HepG2 (cell line): Measurements from ENCODE around the gene AGMO. TPM values are rescaled to one million over a fixed set of nuclear protein-coding genes. Genes with fewer than 3 reads are reported as not detected.

Experiments
- ATAC-seq: fragments of 200-7000 bp; cut with Tn5 transposase; 3 replicates; pipeline ENCODE4 v1.9.1; 2020; ENCODE audit warnings: mild to moderate bottlenecking, moderate library complexity
- BruUV-seq: library from RNA; stranded (reverse); fragments of 400-500 nt; replicated peaks from 2 replicates; lab custom pipeline; 2021; lab: Mats Ljungman, UMichigan
- CTCF ChIA-PET: fragments of 300-600 bp; formaldehyde crosslinking; extraction: SDS; loops from one replicate; lab custom pipeline; 2021; ENCODE audit warnings: low total read pairs, inconsistent platforms, low intra/inter-chr PET ratio; lab: Yijun Ruan, JAX
- POLR2A ChIA-PET: fragments of 350-600 bp; sonication (Branson Sonifier 250); formaldehyde crosslinking; loops from one replicate; lab custom pipeline; 2020; ENCODE audit warnings: antibody characterized with exemption, inconsistent platforms; lab: Yijun Ruan, JAX
- DNase-seq: peaks from one replicate; pipeline ENCODE4 v3.0.0-alpha.2; 2015; ENCODE audit warnings: low spot score
- FAIRE-seq: peaks from 3 replicates; lab custom pipeline; 2011; peaks lifted over from hg19 to GRCh38; lab: Jason Lieb, UNC
- H2AFZ ChIP-seq: one replicate; pipeline ENCODE4 v1.6.1; 2011; ENCODE audit warnings: low read length, inconsistent platforms
- H3K27ac ChIP-seq: fragments of 300-600 bp; 3 replicates; pipeline ENCODE4 v1.8.0; 2011; ENCODE audit warnings: mixed run types, mild to moderate bottlenecking, mixed read lengths, low read length, inconsistent platforms; ENCODE audit not compliant: insufficient read depth; ENCODE audit errors: extremely low read length
- H3K27me3 ChIP-seq, 2 experiments: fragments of 200-600 bp in 1 of 2; 2 replicates in 1 of 2; 3 replicates in 1 of 2; pipeline versions ENCODE4 v1.6.0 to v1.8.0; 2011; ENCODE audit warnings: low read length in 2 of 2, mild to moderate bottlenecking in 2 of 2, moderate library complexity in 2 of 2, inconsistent platforms in 1 of 2; ENCODE audit not compliant: insufficient read depth in 2 of 2, control insufficient read depth in 1 of 2
- H3K36me3 ChIP-seq, 2 experiments: fragments of 200-600 bp in 1 of 2; replicated peaks in 1 of 2; 2 replicates in 1 of 2; 3 replicates in 1 of 2; pipeline versions ENCODE4 v1.5.1 to v1.8.0; 2011; ENCODE audit warnings: low read length in 2 of 2, inconsistent platforms in 1 of 2; ENCODE audit not compliant: insufficient read depth in 2 of 2, control insufficient read depth in 1 of 2
- H3K4me1 ChIP-seq: 2 replicates; pipeline ENCODE4 v1.5.1; 2012; ENCODE audit warnings: low read length, inconsistent platforms; ENCODE audit not compliant: insufficient read depth
- H3K4me2 ChIP-seq: 2 replicates; pipeline ENCODE4 v1.6.0; 2011; ENCODE audit warnings: low read depth, low read length, inconsistent platforms
- H3K4me3 ChIP-seq, 3 experiments: fragments of 200-600 bp in 1 of 3; sonication (generic), shearing (Covaris generic) in 1 of 3; replicated peaks in 1 of 3; 2 replicates each; pipeline ENCODE4 v1.5.1; 2011 to 2016; ENCODE audit warnings: low read length in 3 of 3, inconsistent platforms in 2 of 3, low read depth in 2 of 3, mild to moderate bottlenecking in 2 of 3, control low read depth in 1 of 3, mixed read lengths in 1 of 3; ENCODE audit not compliant: insufficient read depth in 1 of 3
- H3K79me2 ChIP-seq: one replicate; pipeline ENCODE4 v1.6.1; 2011; ENCODE audit warnings: low read length, inconsistent platforms; ENCODE audit not compliant: insufficient read depth
- H3K9ac ChIP-seq: 2 replicates; pipeline ENCODE4 v1.6.0; 2011; ENCODE audit warnings: mild to moderate bottlenecking, low read depth, low read length, inconsistent platforms; ENCODE audit not compliant: insufficient read depth
- H3K9me3 ChIP-seq: 2 replicates; pipeline ENCODE4 v1.5.1; 2012; ENCODE audit warnings: mild to moderate bottlenecking, low read length
- H4K20me1 ChIP-seq: 2 replicates; pipeline ENCODE4 v1.6.0; 2011; ENCODE audit warnings: inconsistent platforms, mild to moderate bottlenecking, low read length, moderate library complexity; ENCODE audit not compliant: insufficient read depth
- NFATC3 ChIP-seq: sonication (generic); formaldehyde crosslinking; IDR thresholded peaks from 2 replicates; pipeline ENCODE4 v1.5.1; 2020; ENCODE audit warnings: mild to moderate bottlenecking, missing genetic modification reagents
- SP2 ChIP-seq: sonication (generic); formaldehyde crosslinking; IDR thresholded peaks from 2 replicates; pipeline ENCODE4 v1.5.1; 2020; ENCODE audit warnings: mild to moderate bottlenecking, missing genetic modification reagents
- ZMYM3 ChIP-seq: sonication (generic); formaldehyde crosslinking; IDR thresholded peaks from 2 replicates; pipeline ENCODE4 v1.5.1; 2020; ENCODE audit warnings: mild to moderate bottlenecking, missing genetic modification reagents
- ZMYM4 ChIP-seq: sonication (generic); formaldehyde crosslinking; IDR thresholded peaks from 2 replicates; pipeline ENCODE4 v1.8.1; 2023; ENCODE audit warnings: mild to moderate bottlenecking, missing genetic modification reagents
- ZNF24 ChIP-seq: fragments of 450-650 bp; IDR thresholded peaks from 2 replicates; pipeline ENCODE4 v1.6.1; 2017; ENCODE audit warnings: antibody characterized with exemption, mild to moderate bottlenecking
- ZNF737 ChIP-seq: sonication (generic); formaldehyde crosslinking; IDR thresholded peaks from 2 replicates; pipeline ENCODE4 v1.5.0; 2020; ENCODE audit warnings: missing genetic modification reagents, mild to moderate bottlenecking, borderline replicate concordance
- ZNF766 ChIP-seq: sonication (generic); formaldehyde crosslinking; IDR thresholded peaks from 2 replicates; pipeline ENCODE4 v1.5.0; 2020; ENCODE audit warnings: missing genetic modification reagents, borderline replicate concordance
- WGBS: methylation state at CpG from one replicate; pipeline ENCODE4 v1.1.6; 2017; ENCODE audit warnings: low lambda C conversion rate; 5-methylcytosine and 5-hydroxymethylcytosine counted together
- in situ Hi-C: cut with HindIII; loops from 2 replicates; pipeline ENCODE4 v1.10.0; 2017; ENCODE audit warnings: low pct_unique_long_range_greater_than_20kb; ENCODE audit not compliant: extremely low pct_ligation_motif_present
- intact Hi-C: fragments of 100-400 bp; cut with micrococcal nuclease; formaldehyde crosslinking; loops from one replicate; pipeline ENCODE4 v1.10.0; 2022; ENCODE audit not compliant: unreplicated experiment
- polyA plus RNA-seq, 8 experiments: library from polyadenylated mRNA; depleted of rRNA in 3 of 8; stranded (reverse) in 7 of 8; unstranded in 1 of 8; fragments of >200 nt; fragmentation: Illumina TruSeq in 4 of 8; extraction: Trizol in 4 of 8; gene quantifications; 2 replicates each; pipeline versions ENCODE4 v1.2.1 to v1.2.3, GENCODE V29; 2011 to 2016; ENCODE audit warnings: low read depth in 4 of 8, missing spikeins in 1 of 8, mixed read lengths in 1 of 8; ENCODE audit not compliant: insufficient read depth in 1 of 8
- total RNA-seq, 5 experiments: library from RNA; depleted of rRNA; stranded (reverse); fragments of >200 nt; fragmentation: Illumina TruSeq; extraction: Trizol; gene quantifications; 2 replicates each; pipeline ENCODE4 v1.2.3, GENCODE V29; 2016; ENCODE audit warnings: low read depth in 1 of 5
- TF ChIP-seq, protein P1 (sequence below): sonication (generic); formaldehyde crosslinking; IDR thresholded peaks from 2 replicates; pipeline ENCODE4 v1.4.0; 2020; ENCODE audit warnings: mild to moderate bottlenecking, missing genetic modification reagents
- TF ChIP-seq, protein P2 (sequence below): sonication (generic); formaldehyde crosslinking; IDR thresholded peaks from 2 replicates; pipeline ENCODE4 v1.4.0; 2020; ENCODE audit warnings: missing genetic modification reagents
- TF ChIP-seq, protein P3 (sequence below): sonication (generic); formaldehyde crosslinking; IDR thresholded peaks from 2 replicates; pipeline ENCODE4 v1.8.1; 2023; ENCODE audit warnings: mild to moderate bottlenecking, inconsistent platforms, moderate library complexity, missing genetic modification reagents, borderline replicate concordance

Gene AGMO
- total and polyA plus RNA-seq, 2 of the 13 experiments (the other 11 are each of a cell fraction or from before 2014, with no cell fraction given) = 0.22 to 0.50 TPM

DNA sequence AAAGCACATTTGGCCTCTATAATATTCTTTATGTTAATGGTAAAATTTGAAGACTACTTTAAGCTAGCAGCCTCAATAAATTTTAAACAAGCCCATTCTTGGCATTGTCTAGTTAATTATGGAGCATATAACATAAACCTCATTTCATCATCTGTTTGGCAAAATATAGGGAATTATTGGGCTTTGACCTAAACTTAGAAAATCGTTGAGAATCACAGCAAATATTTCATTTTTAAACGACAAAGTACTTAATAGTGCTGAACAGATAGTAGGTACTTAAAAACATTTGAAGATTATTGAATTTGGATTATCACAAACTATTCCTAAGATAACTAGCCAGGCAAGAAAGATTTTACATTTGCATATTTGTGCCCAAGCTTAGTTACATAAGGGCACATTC is 73.4 kb downstream of the AGMO start:
- no peak overlapping the region for H3K4me3 ChIP-seq
- ATAC-seq = no peak
- in situ Hi-C loops (no loop called here), intact Hi-C loops (no loop called here)
- H2AFZ ChIP-seq = no peak overlapping the region
- ChIA-PET CTCF (no interaction called here), POLR2A (no interaction called here)
- no peak overlapping the region for H3K9ac ChIP-seq
- no peak for DNase-seq
- TF ChIP-seq, protein P1, sequence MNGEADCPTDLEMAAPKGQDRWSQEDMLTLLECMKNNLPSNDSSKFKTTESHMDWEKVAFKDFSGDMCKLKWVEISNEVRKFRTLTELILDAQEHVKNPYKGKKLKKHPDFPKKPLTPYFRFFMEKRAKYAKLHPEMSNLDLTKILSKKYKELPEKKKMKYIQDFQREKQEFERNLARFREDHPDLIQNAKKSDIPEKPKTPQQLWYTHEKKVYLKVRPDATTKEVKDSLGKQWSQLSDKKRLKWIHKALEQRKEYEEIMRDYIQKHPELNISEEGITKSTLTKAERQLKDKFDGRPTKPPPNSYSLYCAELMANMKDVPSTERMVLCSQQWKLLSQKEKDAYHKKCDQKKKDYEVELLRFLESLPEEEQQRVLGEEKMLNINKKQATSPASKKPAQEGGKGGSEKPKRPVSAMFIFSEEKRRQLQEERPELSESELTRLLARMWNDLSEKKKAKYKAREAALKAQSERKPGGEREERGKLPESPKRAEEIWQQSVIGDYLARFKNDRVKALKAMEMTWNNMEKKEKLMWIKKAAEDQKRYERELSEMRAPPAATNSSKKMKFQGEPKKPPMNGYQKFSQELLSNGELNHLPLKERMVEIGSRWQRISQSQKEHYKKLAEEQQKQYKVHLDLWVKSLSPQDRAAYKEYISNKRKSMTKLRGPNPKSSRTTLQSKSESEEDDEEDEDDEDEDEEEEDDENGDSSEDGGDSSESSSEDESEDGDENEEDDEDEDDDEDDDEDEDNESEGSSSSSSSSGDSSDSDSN = no peak
- TF ChIP-seq NFATC3 (CRISPR knock-in tag) (no peak), ZNF737 (CRISPR knock-in tag) (no peak), SP2 (CRISPR knock-in tag) (no peak), ZNF24 (no peak), ZNF766 (no peak), ZMYM3 (CRISPR knock-in tag) (no peak), ZMYM4 (no peak)
- TF ChIP-seq, protein P2, sequence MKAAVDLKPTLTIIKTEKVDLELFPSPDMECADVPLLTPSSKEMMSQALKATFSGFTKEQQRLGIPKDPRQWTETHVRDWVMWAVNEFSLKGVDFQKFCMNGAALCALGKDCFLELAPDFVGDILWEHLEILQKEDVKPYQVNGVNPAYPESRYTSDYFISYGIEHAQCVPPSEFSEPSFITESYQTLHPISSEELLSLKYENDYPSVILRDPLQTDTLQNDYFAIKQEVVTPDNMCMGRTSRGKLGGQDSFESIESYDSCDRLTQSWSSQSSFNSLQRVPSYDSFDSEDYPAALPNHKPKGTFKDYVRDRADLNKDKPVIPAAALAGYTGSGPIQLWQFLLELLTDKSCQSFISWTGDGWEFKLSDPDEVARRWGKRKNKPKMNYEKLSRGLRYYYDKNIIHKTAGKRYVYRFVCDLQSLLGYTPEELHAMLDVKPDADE = no peak
- TF ChIP-seq, protein P3, sequence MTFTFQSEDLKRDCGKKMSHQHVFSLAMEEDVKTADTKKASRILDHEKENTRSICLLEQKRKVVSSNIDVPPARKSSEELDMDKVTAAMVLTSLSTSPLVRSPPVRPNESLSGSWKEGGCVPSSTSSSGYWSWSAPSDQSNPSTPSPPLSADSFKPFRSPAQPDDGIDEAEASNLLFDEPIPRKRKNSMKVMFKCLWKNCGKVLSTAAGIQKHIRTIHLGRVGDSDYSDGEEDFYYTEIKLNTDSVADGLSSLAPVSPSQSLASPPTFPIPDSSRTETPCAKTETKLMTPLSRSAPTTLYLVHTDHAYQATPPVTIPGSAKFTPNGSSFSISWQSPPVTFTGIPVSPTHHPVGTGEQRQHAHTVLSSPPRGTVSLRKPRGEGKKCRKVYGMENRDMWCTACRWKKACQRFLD (CRISPR knock-in tag) = no peak
- no peak for FAIRE-seq
- no peaks in the 10 kb centered on the region for H3K27me3 ChIP-seq
- H3K9me3 ChIP-seq = peaks cover 63% of the 10 kb centered on the region
- WGBS = 14% methylated on average over 2 of the region's 2 CpGs
- no peaks in the 10 kb centered on the region for H4K20me1 ChIP-seq
- no TSS peak for BruUV-seq
- H3K27ac ChIP-seq = no peak overlapping the region
- H3K79me2 ChIP-seq = no peaks in the 10 kb centered on the region
- H3K4me1 ChIP-seq = no peaks in the 10 kb centered on the region
- no peak overlapping the region for H3K4me2 ChIP-seq
- H3K36me3 ChIP-seq = no peaks in the 10 kb centered on the region
